GM23338 (cell line): ENCODE results near the gene CEP192. TPM values are rescaled to one million over a fixed set of nuclear protein-coding genes. Genes with fewer than 3 reads are reported as not detected.

ENCODE experiments used
- ATAC-seq: fragments of 200-7000 bp; cut with Tn5 transposase; 3 replicates; pipeline ENCODE4 v1.9.1; 2020
- DNase-seq: peaks from one replicate; pipeline ENCODE4 v3.0.0-alpha.2; 2015; ENCODE audit warnings: low spot score
- H2AFZ ChIP-seq: fragments of 200-600 bp; sonication (generic); 2 replicates; pipeline ENCODE4 v1.8.0; 2016; ENCODE audit warnings: antibody characterized with exemption, mild to moderate bottlenecking, moderate library complexity
- H3F3A ChIP-seq: fragments of 200-600 bp; sonication (generic); replicated peaks from 2 replicates; pipeline ENCODE4 v1.8.0; 2017; ENCODE audit warnings: antibody characterized with exemption, mixed run types, low read depth
- H3K27ac ChIP-seq: fragments of 200-600 bp; sonication (generic); 2 replicates; pipeline ENCODE4 v1.6.1; 2016; ENCODE audit warnings: low read depth
- H3K27me3 ChIP-seq: fragments of 200-600 bp; sonication (generic); 2 replicates; pipeline ENCODE4 v1.8.0; 2016; ENCODE audit warnings: mild to moderate bottlenecking, mixed run types, moderate library complexity; ENCODE audit not compliant: insufficient read depth
- H3K36me3 ChIP-seq: fragments of 200-600 bp; sonication (generic); 2 replicates; pipeline ENCODE4 v1.8.0; 2016; ENCODE audit warnings: mild to moderate bottlenecking; ENCODE audit not compliant: insufficient read depth
- H3K4me1 ChIP-seq: fragments of 200-600 bp; sonication (generic); 2 replicates; pipeline ENCODE4 v1.8.0; 2016; ENCODE audit warnings: mild to moderate bottlenecking, moderate library complexity; ENCODE audit not compliant: insufficient read depth
- H3K4me2 ChIP-seq: fragments of 200-600 bp; sonication (generic); 2 replicates; pipeline ENCODE4 v1.7.1; 2017; ENCODE audit warnings: mixed run types
- H3K4me3 ChIP-seq: fragments of 200-600 bp; sonication (generic); 2 replicates; pipeline ENCODE4 v1.6.1; 2016; ENCODE audit warnings: mixed run types
- H3K79me2 ChIP-seq: fragments of 200-600 bp; sonication (generic); replicated peaks from 2 replicates; pipeline ENCODE4 v1.8.0; 2017; ENCODE audit warnings: mild to moderate bottlenecking; ENCODE audit not compliant: insufficient read depth
- H3K9me2 ChIP-seq: fragments of 200-600 bp; sonication (generic); 2 replicates; pipeline ENCODE4 v1.8.0; 2017; ENCODE audit not compliant: insufficient read depth
- H4K20me1 ChIP-seq: fragments of 200-600 bp; sonication (generic); replicated peaks from 2 replicates; pipeline ENCODE4 v1.8.0; 2017; ENCODE audit warnings: mild to moderate bottlenecking; ENCODE audit not compliant: insufficient read depth
- H3K27ac Mint-ChIP-seq: 2 replicates; pipeline ENCODE4 v1.8.0; 2020; ENCODE audit warnings: inconsistent platforms, mild to moderate bottlenecking, moderate library complexity, mixed read lengths
- H3K27me3 Mint-ChIP-seq: 3 replicates; pipeline ENCODE4 v1.8.0; 2022; ENCODE audit warnings: low read depth, mild to moderate bottlenecking, moderate library complexity, mixed read lengths, inconsistent platforms; ENCODE audit not compliant: insufficient read depth, poor library complexity
- H3K36me3 Mint-ChIP-seq: 3 replicates; pipeline ENCODE4 v1.8.0; 2021; ENCODE audit warnings: low read depth, mild to moderate bottlenecking, inconsistent platforms, moderate library complexity, mixed read lengths
- H3K4me1 Mint-ChIP-seq: 3 replicates; pipeline ENCODE4 v1.8.0; 2020; ENCODE audit warnings: mild to moderate bottlenecking, inconsistent platforms, mixed read lengths
- H3K4me3 Mint-ChIP-seq: 3 replicates; pipeline ENCODE4 v1.8.0; 2021; ENCODE audit warnings: moderate library complexity, mild to moderate bottlenecking, inconsistent platforms, mixed read lengths
- H3K9me3 Mint-ChIP-seq: 3 replicates; pipeline ENCODE4 v1.8.0; 2020; ENCODE audit warnings: moderate library complexity, mild to moderate bottlenecking, inconsistent platforms, mixed read lengths
- ZNF462 ChIP-seq: fragments of 250-450 bp; sonication (Bioruptor Pico); IDR thresholded peaks from 2 replicates; pipeline ENCODE4 v1.5.0; 2020; ENCODE audit warnings: mild to moderate bottlenecking, moderate library complexity
- polyA plus RNA-seq: library from polyadenylated mRNA; unstranded; fragments of >200 nt; fragmentation: Nextera tagmentation; extraction: Ambion mirVana; gene quantifications from 2 replicates; pipeline ENCODE4 v1.2.1, GENCODE V29; 2016
- total RNA-seq: library from RNA; depleted of rRNA; stranded (reverse); fragments of >200 nt; shearing (Covaris generic); gene quantifications from 2 replicates; pipeline ENCODE4 v1.2.3, GENCODE V29; 2014
- TF ChIP-seq, protein P1 (sequence below): IDR thresholded peaks from one replicate; pipeline ENCODE4 v1.6.1; 2018; ENCODE audit warnings: antibody characterized with exemption; ENCODE audit not compliant: unreplicated experiment

Gene CEP192
- total and polyA plus RNA-seq, 2 experiments from 2014 or later = 15.2 to 30.6 TPM

- no peak overlapping the region for H3K27ac ChIP-seq
- no peaks in the 10 kb centered on the region; the same call in 2 of the 3 replicates for H3K4me1 Mint-ChIP-seq
- H3K27ac Mint-ChIP-seq = no peak overlapping the region
- ATAC-seq = no peak
- no peaks in the 10 kb centered on the region for H4K20me1 ChIP-seq
- no peak overlapping the region for H3K4me3 ChIP-seq
- DNase-seq = no peak
- H3F3A ChIP-seq = no peaks in the 10 kb centered on the region
- no peak overlapping the region for H3K4me3 Mint-ChIP-seq
- peaks cover 21% of the 10 kb centered on the region for H3K27me3 Mint-ChIP-seq
- TF ChIP-seq, protein P1, sequence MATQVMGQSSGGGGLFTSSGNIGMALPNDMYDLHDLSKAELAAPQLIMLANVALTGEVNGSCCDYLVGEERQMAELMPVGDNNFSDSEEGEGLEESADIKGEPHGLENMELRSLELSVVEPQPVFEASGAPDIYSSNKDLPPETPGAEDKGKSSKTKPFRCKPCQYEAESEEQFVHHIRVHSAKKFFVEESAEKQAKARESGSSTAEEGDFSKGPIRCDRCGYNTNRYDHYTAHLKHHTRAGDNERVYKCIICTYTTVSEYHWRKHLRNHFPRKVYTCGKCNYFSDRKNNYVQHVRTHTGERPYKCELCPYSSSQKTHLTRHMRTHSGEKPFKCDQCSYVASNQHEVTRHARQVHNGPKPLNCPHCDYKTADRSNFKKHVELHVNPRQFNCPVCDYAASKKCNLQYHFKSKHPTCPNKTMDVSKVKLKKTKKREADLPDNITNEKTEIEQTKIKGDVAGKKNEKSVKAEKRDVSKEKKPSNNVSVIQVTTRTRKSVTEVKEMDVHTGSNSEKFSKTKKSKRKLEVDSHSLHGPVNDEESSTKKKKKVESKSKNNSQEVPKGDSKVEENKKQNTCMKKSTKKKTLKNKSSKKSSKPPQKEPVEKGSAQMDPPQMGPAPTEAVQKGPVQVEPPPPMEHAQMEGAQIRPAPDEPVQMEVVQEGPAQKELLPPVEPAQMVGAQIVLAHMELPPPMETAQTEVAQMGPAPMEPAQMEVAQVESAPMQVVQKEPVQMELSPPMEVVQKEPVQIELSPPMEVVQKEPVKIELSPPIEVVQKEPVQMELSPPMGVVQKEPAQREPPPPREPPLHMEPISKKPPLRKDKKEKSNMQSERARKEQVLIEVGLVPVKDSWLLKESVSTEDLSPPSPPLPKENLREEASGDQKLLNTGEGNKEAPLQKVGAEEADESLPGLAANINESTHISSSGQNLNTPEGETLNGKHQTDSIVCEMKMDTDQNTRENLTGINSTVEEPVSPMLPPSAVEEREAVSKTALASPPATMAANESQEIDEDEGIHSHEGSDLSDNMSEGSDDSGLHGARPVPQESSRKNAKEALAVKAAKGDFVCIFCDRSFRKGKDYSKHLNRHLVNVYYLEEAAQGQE = no peak
- TF ChIP-seq ZNF462 (CRISPR knock-in tag) = no peak
- peaks cover 47% of the 10 kb centered on the region for H3K36me3 Mint-ChIP-seq
- no peaks in the 10 kb centered on the region for H3K36me3 ChIP-seq
- peaks cover 36% of the 10 kb centered on the region for H3K9me3 Mint-ChIP-seq
- no peaks in the 10 kb centered on the region for H3K9me2 ChIP-seq
- H3K27me3 ChIP-seq = peaks cover 14% of the 10 kb centered on the region
- no peak overlapping the region for H3K4me2 ChIP-seq
- no peak overlapping the region for H2AFZ ChIP-seq
- H3K4me1 ChIP-seq = no peaks in the 10 kb centered on the region
- H3K79me2 ChIP-seq = no peaks in the 10 kb centered on the region
Observed at GRCh38 chr18:13131283-13131682, 140.1 kb downstream of the CEP192 start.
